ENCODE data around the gene SOCS6. TPM values are rescaled to one million over a fixed set of nuclear protein-coding genes. Genes with fewer than 3 reads are reported as not detected.
"Not testable (repeated sequence)": the region's sequence is repeated elsewhere in the genome, so short reads cannot be mapped to it uniquely, and the experiment has no call there.

The SOCS6 gene
- total and polyA plus RNA-seq, 4 donors, result 5.5 to 30.1 (median 8.7) TPM

DNA sequence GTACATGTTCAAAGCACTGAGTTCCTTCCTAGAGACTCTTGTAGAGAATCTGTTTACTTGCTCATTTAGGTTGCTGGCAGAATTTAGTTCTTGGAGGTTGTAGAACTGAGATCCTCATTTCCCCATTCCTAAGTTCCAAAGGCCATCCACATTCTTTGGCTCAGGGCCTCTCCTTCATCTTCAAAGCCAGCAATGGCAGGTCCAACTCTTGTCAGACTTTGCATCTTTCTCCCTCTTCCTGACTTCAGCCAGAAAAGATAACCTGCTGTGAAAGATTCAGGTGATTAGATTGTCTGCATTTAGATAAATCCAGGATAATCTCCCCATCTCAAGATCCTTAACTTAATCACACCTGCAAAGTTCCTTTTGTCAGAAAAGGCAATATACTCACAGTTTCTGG, 51.1 kb downstream of the SOCS6 start:
- H3K9me3 ChIP-seq (ENCODE audit: control insufficient read depth in 4 of 4, low read length in 3 of 4), result no peaks in the 10 kb centered on the region
- H3K27me3 ChIP-seq (ENCODE audit: control insufficient read depth in 4 of 4, insufficient read depth in 4 of 4, low read length in 3 of 4), result no peaks in the 10 kb centered on the region
- no peak overlapping the region for H3K27ac ChIP-seq (ENCODE audit: low read depth in 1 of 2, low read length in 2 of 2)
- no peak overlapping the region for H3K9ac ChIP-seq (ENCODE audit: low read depth in 1 of 2, low read length in 2 of 2)
- TF ChIP-seq NR2F2 (IDR thresholded peaks at IDR 0.05) (no peak), GABPA (IDR thresholded peaks at IDR 0.05 in 1 of 2, conservative IDR thresholded peaks at IDR 0.05 in 1 of 2) (no peak), JUND (IDR thresholded peaks at IDR 0.05) (no peak), FOXA2 (IDR thresholded peaks at IDR 0.05) (no peak), RAD21 (IDR thresholded peaks at IDR 0.05) (no peak), FOXA1 (IDR thresholded peaks at IDR 0.05) (no peak)
- TF ChIP-seq, protein P1, sequence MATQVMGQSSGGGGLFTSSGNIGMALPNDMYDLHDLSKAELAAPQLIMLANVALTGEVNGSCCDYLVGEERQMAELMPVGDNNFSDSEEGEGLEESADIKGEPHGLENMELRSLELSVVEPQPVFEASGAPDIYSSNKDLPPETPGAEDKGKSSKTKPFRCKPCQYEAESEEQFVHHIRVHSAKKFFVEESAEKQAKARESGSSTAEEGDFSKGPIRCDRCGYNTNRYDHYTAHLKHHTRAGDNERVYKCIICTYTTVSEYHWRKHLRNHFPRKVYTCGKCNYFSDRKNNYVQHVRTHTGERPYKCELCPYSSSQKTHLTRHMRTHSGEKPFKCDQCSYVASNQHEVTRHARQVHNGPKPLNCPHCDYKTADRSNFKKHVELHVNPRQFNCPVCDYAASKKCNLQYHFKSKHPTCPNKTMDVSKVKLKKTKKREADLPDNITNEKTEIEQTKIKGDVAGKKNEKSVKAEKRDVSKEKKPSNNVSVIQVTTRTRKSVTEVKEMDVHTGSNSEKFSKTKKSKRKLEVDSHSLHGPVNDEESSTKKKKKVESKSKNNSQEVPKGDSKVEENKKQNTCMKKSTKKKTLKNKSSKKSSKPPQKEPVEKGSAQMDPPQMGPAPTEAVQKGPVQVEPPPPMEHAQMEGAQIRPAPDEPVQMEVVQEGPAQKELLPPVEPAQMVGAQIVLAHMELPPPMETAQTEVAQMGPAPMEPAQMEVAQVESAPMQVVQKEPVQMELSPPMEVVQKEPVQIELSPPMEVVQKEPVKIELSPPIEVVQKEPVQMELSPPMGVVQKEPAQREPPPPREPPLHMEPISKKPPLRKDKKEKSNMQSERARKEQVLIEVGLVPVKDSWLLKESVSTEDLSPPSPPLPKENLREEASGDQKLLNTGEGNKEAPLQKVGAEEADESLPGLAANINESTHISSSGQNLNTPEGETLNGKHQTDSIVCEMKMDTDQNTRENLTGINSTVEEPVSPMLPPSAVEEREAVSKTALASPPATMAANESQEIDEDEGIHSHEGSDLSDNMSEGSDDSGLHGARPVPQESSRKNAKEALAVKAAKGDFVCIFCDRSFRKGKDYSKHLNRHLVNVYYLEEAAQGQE (IDR thresholded peaks at IDR 0.05), result no peak
- TF ChIP-seq, protein P2, sequence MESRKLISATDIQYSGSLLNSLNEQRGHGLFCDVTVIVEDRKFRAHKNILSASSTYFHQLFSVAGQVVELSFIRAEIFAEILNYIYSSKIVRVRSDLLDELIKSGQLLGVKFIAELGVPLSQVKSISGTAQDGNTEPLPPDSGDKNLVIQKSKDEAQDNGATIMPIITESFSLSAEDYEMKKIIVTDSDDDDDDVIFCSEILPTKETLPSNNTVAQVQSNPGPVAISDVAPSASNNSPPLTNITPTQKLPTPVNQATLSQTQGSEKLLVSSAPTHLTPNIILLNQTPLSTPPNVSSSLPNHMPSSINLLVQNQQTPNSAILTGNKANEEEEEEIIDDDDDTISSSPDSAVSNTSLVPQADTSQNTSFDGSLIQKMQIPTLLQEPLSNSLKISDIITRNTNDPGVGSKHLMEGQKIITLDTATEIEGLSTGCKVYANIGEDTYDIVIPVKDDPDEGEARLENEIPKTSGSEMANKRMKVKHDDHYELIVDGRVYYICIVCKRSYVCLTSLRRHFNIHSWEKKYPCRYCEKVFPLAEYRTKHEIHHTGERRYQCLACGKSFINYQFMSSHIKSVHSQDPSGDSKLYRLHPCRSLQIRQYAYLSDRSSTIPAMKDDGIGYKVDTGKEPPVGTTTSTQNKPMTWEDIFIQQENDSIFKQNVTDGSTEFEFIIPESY (IDR thresholded peaks at IDR 0.05), result no peak
- no peak for DNase-seq (ENCODE audit: low spot score)
- no peak overlapping the region for H3K4me3 ChIP-seq (ENCODE audit: low read depth in 1 of 3, low read length in 3 of 3)
- peaks cover 0 to 8% (median 3%) of the 10 kb centered on the region in 4 donors for H3K4me1 ChIP-seq (ENCODE audit: control insufficient read depth in 4 of 4, insufficient read depth in 4 of 4, low read length in 3 of 4)
- H3K36me3 ChIP-seq (ENCODE audit: control insufficient read depth in 4 of 4, insufficient read depth in 3 of 4, low read depth in 1 of 4, low read length in 3 of 4), result peaks cover 0 to 9% (median 0%) of the 10 kb centered on the region in 4 donors

DNA sequence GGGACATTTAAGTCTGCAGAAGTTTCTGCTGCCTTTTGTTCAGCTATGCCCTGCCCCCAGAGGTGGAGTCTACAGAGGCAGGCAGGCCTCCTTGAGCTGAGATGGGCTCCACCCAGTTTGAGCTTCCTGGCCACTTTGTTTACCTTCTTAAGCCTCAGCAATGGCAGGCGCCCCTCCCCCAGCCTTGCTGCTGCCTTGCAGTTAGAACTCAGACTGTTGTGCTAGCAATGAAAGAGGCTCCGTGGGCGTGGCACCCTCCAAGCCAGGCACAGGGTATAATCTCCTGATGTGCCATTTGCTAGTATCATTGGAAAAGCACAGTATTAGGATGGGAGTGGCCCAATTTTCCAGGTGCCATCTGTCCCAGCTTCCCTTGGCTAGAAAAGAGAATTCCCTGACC, 59.6 kb downstream of the SOCS6 start:
- not testable (repeated sequence) for H3K36me3 ChIP-seq (ENCODE audit: control insufficient read depth in 4 of 4, insufficient read depth in 3 of 4, low read depth in 1 of 4, low read length in 3 of 4); H3K27me3 ChIP-seq (ENCODE audit: control insufficient read depth in 4 of 4, insufficient read depth in 4 of 4, low read length in 3 of 4); H3K9ac ChIP-seq (ENCODE audit: low read depth in 1 of 2, low read length in 2 of 2); H3K27ac ChIP-seq (ENCODE audit: low read depth in 1 of 2, low read length in 2 of 2); DNase-seq (ENCODE audit: low spot score); H3K9me3 ChIP-seq (ENCODE audit: control insufficient read depth in 4 of 4, low read length in 3 of 4); H3K4me1 ChIP-seq (ENCODE audit: control insufficient read depth in 4 of 4, insufficient read depth in 4 of 4, low read length in 3 of 4); H3K4me3 ChIP-seq (ENCODE audit: low read depth in 1 of 3, low read length in 3 of 3)
- WGBS, result 93% methylated on average over 3 of the region's 3 CpGs

DNA sequence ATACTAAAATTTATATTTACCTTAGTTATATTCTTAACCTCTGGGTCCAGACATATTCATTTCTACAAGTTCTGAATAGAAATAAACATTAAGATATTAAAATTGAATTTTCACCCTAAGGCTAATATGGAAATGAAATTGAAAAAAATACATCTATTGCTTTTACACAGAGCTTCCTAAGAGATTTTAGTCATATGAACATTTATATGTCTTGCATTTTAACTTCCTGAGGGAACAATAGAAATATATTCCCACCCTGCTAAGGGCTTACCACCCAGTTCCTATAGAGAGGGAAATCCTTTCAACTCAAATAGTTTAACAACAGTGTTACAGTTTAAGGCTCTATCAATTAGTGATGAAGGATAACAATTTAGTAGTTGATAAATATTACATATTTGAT, 60.5 kb downstream of the SOCS6 start:
- Histone ChIP-seq H3K9me3 (ENCODE audit: control insufficient read depth in 4 of 4, low read length in 3 of 4) (peaks cover 0 to 5% (median 0%) of the 10 kb centered on the region in 4 donors), H3K27me3 (ENCODE audit: control insufficient read depth in 4 of 4, insufficient read depth in 4 of 4, low read length in 3 of 4) (no peaks in the 10 kb centered on the region), H3K36me3 (ENCODE audit: control insufficient read depth in 4 of 4, insufficient read depth in 3 of 4, low read depth in 1 of 4, low read length in 3 of 4) (peaks cover 0 to 9% (median 6%) of the 10 kb centered on the region in 4 donors), H3K4me1 (ENCODE audit: control insufficient read depth in 4 of 4, insufficient read depth in 4 of 4, low read length in 3 of 4) (no peaks in the 10 kb centered on the region), H3K9ac (ENCODE audit: low read depth in 1 of 2, low read length in 2 of 2) (no peak overlapping the region), H3K27ac (ENCODE audit: low read depth in 1 of 2, low read length in 2 of 2) (no peak overlapping the region), H3K4me3 (ENCODE audit: low read depth in 1 of 3, low read length in 3 of 3) (no peak overlapping the region)
- no peak for DNase-seq (ENCODE audit: low spot score)
- no peak for TF ChIP-seq RAD21 (IDR thresholded peaks at IDR 0.05)
- no peak for TF ChIP-seq FOXA1 (IDR thresholded peaks at IDR 0.05)
- TF ChIP-seq, protein P3, sequence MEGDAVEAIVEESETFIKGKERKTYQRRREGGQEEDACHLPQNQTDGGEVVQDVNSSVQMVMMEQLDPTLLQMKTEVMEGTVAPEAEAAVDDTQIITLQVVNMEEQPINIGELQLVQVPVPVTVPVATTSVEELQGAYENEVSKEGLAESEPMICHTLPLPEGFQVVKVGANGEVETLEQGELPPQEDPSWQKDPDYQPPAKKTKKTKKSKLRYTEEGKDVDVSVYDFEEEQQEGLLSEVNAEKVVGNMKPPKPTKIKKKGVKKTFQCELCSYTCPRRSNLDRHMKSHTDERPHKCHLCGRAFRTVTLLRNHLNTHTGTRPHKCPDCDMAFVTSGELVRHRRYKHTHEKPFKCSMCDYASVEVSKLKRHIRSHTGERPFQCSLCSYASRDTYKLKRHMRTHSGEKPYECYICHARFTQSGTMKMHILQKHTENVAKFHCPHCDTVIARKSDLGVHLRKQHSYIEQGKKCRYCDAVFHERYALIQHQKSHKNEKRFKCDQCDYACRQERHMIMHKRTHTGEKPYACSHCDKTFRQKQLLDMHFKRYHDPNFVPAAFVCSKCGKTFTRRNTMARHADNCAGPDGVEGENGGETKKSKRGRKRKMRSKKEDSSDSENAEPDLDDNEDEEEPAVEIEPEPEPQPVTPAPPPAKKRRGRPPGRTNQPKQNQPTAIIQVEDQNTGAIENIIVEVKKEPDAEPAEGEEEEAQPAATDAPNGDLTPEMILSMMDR (IDR thresholded peaks at IDR 0.05; ENCODE audit: low read depth, low read length, missing input control), result no peak
- TF ChIP-seq, protein P2 (IDR thresholded peaks at IDR 0.05), result no peak
- TF ChIP-seq NR2F2 (IDR thresholded peaks at IDR 0.05), result no peak
- TF ChIP-seq SP1 (IDR thresholded peaks at IDR 0.05), result no peak
- TF ChIP-seq YY1 (IDR thresholded peaks at IDR 0.05), result no peak
- TF ChIP-seq HNF4G (IDR thresholded peaks at IDR 0.05), result no peak
- TF ChIP-seq RXRA (IDR thresholded peaks at IDR 0.05), result no peak
- TF ChIP-seq GABPA (IDR thresholded peaks at IDR 0.05 in 1 of 2, conservative IDR thresholded peaks at IDR 0.05 in 1 of 2), result no peak
- no peak for TF ChIP-seq HNF4A (conservative IDR thresholded peaks at IDR 0.05)
- TF ChIP-seq, protein P1 (IDR thresholded peaks at IDR 0.05), result no peak
- TF ChIP-seq EGR1 (IDR thresholded peaks at IDR 0.05; ENCODE audit: low read depth in 2 of 2), result no peak
- TF ChIP-seq FOXA2 (IDR thresholded peaks at IDR 0.05), result no peak

All from liver (tissue), 9 donors.